H1 (cell line): Measurements from ENCODE around the gene SRGAP3. TPM values are rescaled to one million over a fixed set of nuclear protein-coding genes. Genes with fewer than 3 reads are reported as not detected.

Experiments
- ASH2L ChIP-seq: fragments of 200-600, 300-600 bp; sonication (generic); IDR thresholded peaks from one replicate; pipeline ENCODE4 v1.7.1; 2017; ENCODE audit warnings: low read length
- BRCA1 ChIP-seq: IDR thresholded peaks from 2 replicates; pipeline ENCODE4 v1.6.1; 2012; ENCODE audit warnings: low read depth, low read length, improper control_type of control experiment
- CHD2 ChIP-seq: IDR thresholded peaks from 2 replicates; pipeline ENCODE4 v1.6.1; 2012; ENCODE audit warnings: low read length, improper control_type of control experiment
- E2F6 ChIP-seq: IDR thresholded peaks from 2 replicates; pipeline ENCODE4 v1.6.1; 2012; ENCODE audit warnings: inconsistent platforms
- EP300 ChIP-seq, 2 experiments: IDR thresholded peaks; 1 replicate in 1 of 2; 2 replicates in 1 of 2; pipeline ENCODE4 v1.6.1; 2011 to 2012; ENCODE audit warnings: low read depth in 2 of 2, low read length in 2 of 2, mild to moderate bottlenecking in 2 of 2, borderline replicate concordance in 1 of 2, inconsistent platforms in 1 of 2, moderate library complexity in 1 of 2
- EZH2 ChIP-seq: fragments of 200-600 bp; sonication (generic); IDR thresholded peaks from 2 replicates; pipeline ENCODE4 v1.7.1; 2012; ENCODE audit warnings: low read depth, mild to moderate bottlenecking, moderate library complexity, low read length, inconsistent platforms; ENCODE audit not compliant: severe bottlenecking
- polyA plus RNA-seq, 7 experiments: library from polyadenylated mRNA; depleted of rRNA in 3 of 7; stranded (reverse) in 5 of 7; unstranded in 2 of 7; fragments of >200 nt in 5 of 7; fragments of 200-250 nt in 2 of 7; gene quantifications; 1 replicate in 5 of 7; 2 replicates in 1 of 7; 4 replicates in 1 of 7; pipeline versions ENCODE4 v1.2.1 to v1.2.3, GENCODE V29; 2011 to 2013; ENCODE audit warnings: missing spikeins in 2 of 7, mixed read lengths in 2 of 7
- total RNA-seq: library from RNA; stranded (reverse); fragmentation: NEBNext Ultra II Directional; extraction: Animal tissue kit (Norgen Biotek cat#: 25700); gene quantifications from 2 replicates; pipeline ENCODE4 v1.2.1, GENCODE V29; 2021

The SRGAP3 gene
- total and polyA plus RNA-seq, 2 of the 8 experiments (the other 6 are each of a cell fraction or from before 2014, with no cell fraction given) = 5.8 to 11.4 TPM

- TF ChIP-seq E2F6 (no peak), ASH2L (no peak), EP300 (IDR thresholded peaks at IDR 0.05; ENCODE audit: borderline replicate concordance in 1 of 2, low read depth in 2 of 2, low read length in 2 of 2) (no peak), EZH2 (no peak), BRCA1 (no peak), CHD2 (no peak)
Observed at GRCh38 chr3:9023226-9023590, 226.2 kb downstream of the SRGAP3 start (continued).
